ENCODE measurements around the gene DDX51.

Gene DDX51

GRCh38 chr12:132100306-132101065 lies 43.6 kb downstream of the DDX51 start:
- no peak overlapping the region for H3K4me3 ChIP-seq (ENCODE audit: low read length)
- no peak for DNase-seq (ENCODE audit: low read depth)
- H3K27me3 ChIP-seq (replicated peaks; ENCODE audit: control insufficient read depth, insufficient read depth, low read length) = no peaks in the 10 kb centered on the region
- peaks cover 61% of the 10 kb centered on the region for H3K36me3 ChIP-seq (ENCODE audit: control insufficient read depth, insufficient read depth, low read length, severe bottlenecking)
- H3K4me1 ChIP-seq (ENCODE audit: control insufficient read depth, insufficient read depth, low read length) = no peaks in the 10 kb centered on the region
- no peaks in the 10 kb centered on the region for H3K9me3 ChIP-seq (ENCODE audit: control insufficient read depth, low read length)
- H3K9ac ChIP-seq (ENCODE audit: low read length) = no peak overlapping the region

GRCh38 chr12:132099739-132100138 lies 44.4 kb downstream of the DDX51 start:
- DNase-seq (ENCODE audit: low read depth) = no peak

GRCh38 chr12:132095520-132096409 lies 48.4 kb downstream of the DDX51 start:
- H3K4me3 ChIP-seq (ENCODE audit: low read length) = no peak overlapping the region
- H3K4me1 ChIP-seq (ENCODE audit: control insufficient read depth, insufficient read depth, low read length) = no peaks in the 10 kb centered on the region
- no peak for DNase-seq (ENCODE audit: low read depth)
- H3K36me3 ChIP-seq (ENCODE audit: control insufficient read depth, insufficient read depth, low read length, severe bottlenecking) = peaks cover 69% of the 10 kb centered on the region
- H3K27me3 ChIP-seq (replicated peaks; ENCODE audit: control insufficient read depth, insufficient read depth, low read length) = no peaks in the 10 kb centered on the region
- no peak overlapping the region for H3K9ac ChIP-seq (ENCODE audit: low read length)
- no peaks in the 10 kb centered on the region for H3K9me3 ChIP-seq (ENCODE audit: control insufficient read depth, low read length)

More at GRCh38 chr12:132099739-132100138, 44.4 kb downstream of the DDX51 start:
- H3K9me3 ChIP-seq (ENCODE audit: control insufficient read depth, low read length) = no peaks in the 10 kb centered on the region
- H3K27me3 ChIP-seq (replicated peaks; ENCODE audit: control insufficient read depth, insufficient read depth, low read length) = no peaks in the 10 kb centered on the region
- H3K9ac ChIP-seq (ENCODE audit: low read length) = no peak overlapping the region
- no peak overlapping the region for H3K4me3 ChIP-seq (ENCODE audit: low read length)
- H3K4me1 ChIP-seq (ENCODE audit: control insufficient read depth, insufficient read depth, low read length) = no peaks in the 10 kb centered on the region
- H3K36me3 ChIP-seq (ENCODE audit: control insufficient read depth, insufficient read depth, low read length, severe bottlenecking) = peaks cover 55% of the 10 kb centered on the region

- no peaks in the 10 kb centered on the region for H3K4me1 ChIP-seq (ENCODE audit: control insufficient read depth, insufficient read depth, low read length)
- H3K36me3 ChIP-seq (ENCODE audit: control insufficient read depth, insufficient read depth, low read length, severe bottlenecking) = peaks cover 61% of the 10 kb centered on the region
These were observed 49.7 kb downstream of the DDX51 start for GRCh38 chr12:132094269-132094891.

GRCh38 chr12:132089407-132089910 lies 54.7 kb downstream of the DDX51 start:
- H3K9ac ChIP-seq (ENCODE audit: low read length) = no peak overlapping the region
- peaks cover 15% of the 10 kb centered on the region for H3K4me1 ChIP-seq (ENCODE audit: control insufficient read depth, insufficient read depth, low read length)
- no peaks in the 10 kb centered on the region for H3K27me3 ChIP-seq (replicated peaks; ENCODE audit: control insufficient read depth, insufficient read depth, low read length)
- H3K36me3 ChIP-seq (ENCODE audit: control insufficient read depth, insufficient read depth, low read length, severe bottlenecking) = peaks cover 34% of the 10 kb centered on the region
- H3K4me3 ChIP-seq (ENCODE audit: low read length) = no peak overlapping the region
- DNase-seq (ENCODE audit: low read depth) = no peak
- H3K9me3 ChIP-seq (ENCODE audit: control insufficient read depth, low read length) = no peaks in the 10 kb centered on the region

More at GRCh38 chr12:132094269-132094891, 49.7 kb downstream of the DDX51 start:
- DNase-seq (ENCODE audit: low read depth) = no peak
- Histone ChIP-seq H3K27me3 (replicated peaks; ENCODE audit: control insufficient read depth, insufficient read depth, low read length) (no peaks in the 10 kb centered on the region), H3K9ac (ENCODE audit: low read length) (no peak overlapping the region), H3K9me3 (ENCODE audit: control insufficient read depth, low read length) (no peaks in the 10 kb centered on the region), H3K4me3 (ENCODE audit: low read length) (no peak overlapping the region)

Measured in adipocyte (in vitro differentiated cells).